ENCODE data around the gene MED15.
"Not testable (repeated sequence)": the region's sequence is repeated elsewhere in the genome, so short reads cannot be mapped to it uniquely, and the experiment has no call there.

The MED15 gene

GRCh38 chr22:20507253-20508066, at the start of gene MED15:
Gene MED15, plus strand, starts transcription at chr22:20507610. Its CDS starts 69 bp downstream, at chr22:20507679.
- peak; percentile 75 to 76 for DNase-seq

GRCh38 chr22:20458530-20459151, 48.8 kb upstream of the MED15 start:
- DNase-seq = no peak

- DNase-seq = no peak
Observed at GRCh38 chr22:20459152-20459542, 48.3 kb upstream of the MED15 start.

GRCh38 chr22:20459862-20460261, 47.5 kb upstream of the MED15 start:
- no peak for DNase-seq

GRCh38 chr22:20463324-20464095, 43.9 kb upstream of the MED15 start:
- no peak for DNase-seq

DNA sequence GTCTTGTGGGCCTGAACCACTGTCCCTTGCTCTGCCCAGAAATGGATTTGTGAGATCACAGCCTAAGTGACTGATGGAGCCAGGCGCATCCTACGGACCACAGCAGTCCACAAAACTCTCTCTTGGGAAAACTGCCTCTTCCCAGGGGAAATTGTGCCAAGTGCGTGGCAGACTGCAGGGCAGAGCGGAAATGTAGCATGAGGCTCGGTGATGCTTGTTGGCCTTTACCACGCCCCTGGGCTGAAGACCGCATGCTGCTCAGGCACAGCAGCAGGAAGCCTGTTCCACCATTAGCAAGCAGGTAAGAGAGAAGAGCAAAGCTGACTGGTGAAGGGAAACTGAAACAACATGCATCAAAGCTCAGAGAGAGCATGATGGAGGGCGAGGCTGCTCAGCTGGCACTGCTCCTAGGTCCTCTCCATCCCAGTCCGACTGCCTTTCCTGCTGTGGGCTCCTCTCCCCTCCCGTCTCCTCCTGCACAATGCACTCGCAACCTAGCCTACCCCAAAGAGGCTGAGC, 43.3 kb upstream of the MED15 start:
- DNase-seq = no peak

DNA sequence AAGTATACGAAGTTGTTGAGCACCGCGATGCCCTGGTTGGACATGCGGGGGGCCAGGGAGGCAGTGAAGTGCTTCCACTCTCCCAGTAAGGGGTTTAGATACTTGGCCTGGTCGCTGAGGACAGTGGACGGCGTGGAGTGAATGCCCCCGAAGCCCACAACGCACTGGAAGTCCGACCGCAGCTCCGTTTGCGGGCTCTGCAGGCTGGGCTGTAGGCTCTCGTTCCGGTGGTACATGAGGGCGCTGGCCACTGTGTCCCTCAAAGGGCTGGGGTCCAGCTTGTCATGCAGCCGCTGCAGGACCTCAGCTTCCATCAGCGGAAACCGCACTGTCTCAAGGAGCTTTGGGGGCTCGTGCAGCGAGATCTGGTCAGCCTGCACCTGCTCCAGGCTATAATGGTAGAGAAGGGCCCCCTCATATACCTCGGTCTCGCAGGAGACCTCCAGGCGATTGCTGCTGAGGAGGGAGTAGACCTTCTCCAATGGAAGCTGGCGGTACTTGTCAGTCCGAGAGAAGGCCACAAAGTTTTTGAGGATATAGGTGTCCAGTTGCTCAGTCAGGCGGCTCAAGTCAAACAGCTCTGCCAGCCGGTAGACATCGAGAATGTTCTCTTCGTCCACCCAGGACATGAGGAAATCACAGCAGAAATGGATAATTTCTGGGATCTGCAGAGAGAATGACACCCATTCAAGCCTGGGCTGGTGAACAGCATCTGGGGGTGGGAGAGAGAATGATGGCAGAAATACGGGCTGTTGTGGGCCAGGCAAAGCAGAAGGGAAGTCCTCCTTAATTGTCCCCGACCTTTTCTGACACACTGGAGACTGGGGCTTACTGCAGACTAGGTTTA, 42.3 kb upstream of the MED15 start:
- no peak for DNase-seq

DNA sequence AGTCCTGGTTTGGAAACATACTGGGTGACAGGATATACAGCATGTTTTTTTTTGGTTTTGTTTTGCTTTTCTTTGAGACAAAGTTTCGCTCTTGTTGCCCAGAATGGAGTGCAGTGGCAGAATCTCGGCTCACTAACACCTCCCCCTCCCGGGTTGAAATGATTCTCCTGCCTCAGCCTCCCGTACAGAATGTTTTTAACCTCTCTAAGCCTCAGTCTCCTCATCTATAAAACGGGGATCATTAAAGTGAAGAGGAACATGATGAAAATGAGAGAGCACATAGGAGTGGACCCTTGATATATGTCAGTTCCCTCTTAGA, 41.7 kb upstream of the MED15 start:
- no peak for DNase-seq

- no peak for DNase-seq
Observed at GRCh38 chr22:20466659-20467379, 40.6 kb upstream of the MED15 start.

DNA sequence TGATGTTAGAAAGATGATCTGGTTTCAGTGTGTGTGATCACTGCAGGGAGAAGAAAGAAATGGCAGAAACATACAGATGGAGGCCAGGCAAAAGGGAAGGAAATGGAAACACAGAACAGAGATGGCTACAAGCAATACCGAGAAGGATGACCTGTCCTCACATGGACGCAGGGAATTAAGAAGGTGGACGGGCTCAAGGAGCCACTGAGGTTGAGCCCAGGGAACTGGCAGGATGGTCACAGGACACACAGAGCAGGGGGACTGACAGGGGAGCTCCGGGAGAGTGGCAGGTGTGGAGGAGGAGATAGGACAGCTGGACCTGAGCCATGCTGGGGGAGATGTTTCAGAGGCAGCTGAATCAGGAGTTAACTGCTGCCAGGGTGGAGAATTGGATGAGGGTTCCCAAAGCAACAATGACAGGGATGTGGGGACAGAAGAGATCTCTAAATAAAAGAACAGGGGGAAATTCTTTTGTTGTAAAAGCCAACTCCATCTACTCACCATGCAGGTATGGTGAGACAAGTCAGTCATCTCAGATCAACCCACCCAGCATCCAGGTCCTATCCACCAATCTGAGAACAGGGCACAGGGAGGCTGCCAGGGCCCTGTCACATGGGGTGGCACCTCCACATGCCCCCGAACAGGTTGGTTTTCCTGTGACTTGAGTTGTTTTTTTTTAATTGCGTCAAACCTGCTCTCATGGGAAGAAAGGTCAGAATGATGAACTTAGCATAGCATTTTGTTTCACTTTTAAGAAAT, 38.1 kb upstream of the MED15 start:
- DNase-seq = no peak

- not testable (repeated sequence) for DNase-seq
Observed at GRCh38 chr22:20470525-20470924, 36.9 kb upstream of the MED15 start.

DNA sequence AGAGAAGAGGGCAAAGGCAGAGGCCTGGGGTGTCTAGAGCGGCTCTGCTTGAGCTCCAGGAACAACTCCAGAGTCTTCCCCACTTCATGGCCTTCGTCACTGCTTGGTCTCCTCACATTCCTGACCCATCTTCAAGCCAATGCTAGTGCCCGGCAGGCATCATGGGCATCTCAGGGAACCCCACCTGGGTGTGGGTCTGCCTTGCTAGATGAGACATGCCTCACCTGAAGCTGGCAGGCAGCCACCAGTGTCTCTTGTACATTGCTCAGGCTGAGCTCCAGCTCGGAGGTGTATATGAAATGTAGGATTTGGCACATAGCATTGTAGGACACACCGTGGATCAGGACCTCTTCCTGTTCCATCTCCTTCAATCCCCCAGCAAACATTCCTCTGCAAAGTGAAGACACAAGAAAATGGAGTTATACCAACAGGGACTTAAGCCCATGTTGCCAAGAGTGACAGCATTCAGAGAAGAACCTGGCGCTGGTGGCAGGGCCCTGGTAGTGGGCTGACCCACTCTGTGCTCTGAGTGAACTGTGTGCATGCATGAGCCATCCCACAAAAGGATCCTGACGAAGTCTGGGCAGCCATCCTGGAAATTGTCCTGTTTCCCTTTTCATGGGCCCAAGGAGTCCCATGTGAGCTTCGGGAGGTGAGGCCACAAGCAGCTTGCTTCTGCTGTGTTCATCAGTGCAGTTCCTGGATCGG, 36.1 kb upstream of the MED15 start:
- no peak for DNase-seq

DNA sequence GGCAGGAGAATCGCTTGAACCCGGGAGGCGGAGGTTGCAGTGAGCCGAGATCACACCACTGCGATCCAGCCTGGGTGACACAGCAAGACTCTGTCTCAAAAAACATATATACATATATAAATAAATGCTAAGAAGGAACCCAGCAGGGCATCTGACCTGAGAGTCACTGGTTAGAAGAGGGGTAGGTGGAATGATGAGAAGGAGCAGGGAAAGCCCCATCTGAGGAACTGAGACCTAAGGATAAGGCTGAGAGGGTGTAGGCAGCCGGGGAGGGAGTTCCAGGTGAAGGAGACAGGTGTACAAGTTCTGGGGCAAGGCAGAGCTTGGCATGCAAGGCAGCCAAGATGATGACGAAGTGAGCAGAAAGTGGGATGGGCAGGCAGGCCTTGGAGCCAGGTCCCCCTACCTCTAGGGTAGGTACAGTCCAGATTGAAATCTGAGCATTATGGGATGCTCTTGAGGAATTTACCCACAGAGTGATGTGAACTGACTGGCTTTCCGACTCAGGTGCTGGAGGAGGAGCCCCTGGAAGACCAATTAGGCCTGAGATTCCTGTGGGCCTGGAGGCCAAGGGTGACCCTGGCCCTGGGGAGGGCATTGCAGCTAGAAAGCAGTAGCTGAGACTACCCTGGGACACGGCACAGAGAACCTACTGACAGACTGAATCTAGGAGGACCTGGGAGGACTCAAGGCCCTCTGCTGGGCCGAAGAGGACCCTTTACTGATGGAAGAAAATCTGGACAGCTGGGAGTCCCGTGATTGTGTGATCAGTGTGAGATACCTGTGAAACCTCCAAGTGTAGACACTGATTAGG, 34.6 kb upstream of the MED15 start:
- no peak for DNase-seq

DNA sequence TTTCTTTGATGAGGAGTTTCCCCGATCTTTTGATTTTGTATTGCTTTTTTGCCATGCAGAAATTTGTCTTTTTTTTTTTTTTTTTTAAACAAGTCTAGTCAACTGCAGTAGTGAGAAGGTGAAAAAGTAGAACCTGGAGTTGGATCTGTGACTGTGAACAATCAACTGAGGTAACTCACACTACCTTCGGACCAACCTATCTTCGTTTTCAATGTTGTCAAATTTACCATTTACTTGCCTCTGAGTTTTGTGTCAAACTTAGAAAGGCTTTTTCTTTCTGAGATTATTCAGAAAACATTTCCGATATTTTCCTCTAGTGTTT, 32.3 kb upstream of the MED15 start:
- DNase-seq = no peak

DNA sequence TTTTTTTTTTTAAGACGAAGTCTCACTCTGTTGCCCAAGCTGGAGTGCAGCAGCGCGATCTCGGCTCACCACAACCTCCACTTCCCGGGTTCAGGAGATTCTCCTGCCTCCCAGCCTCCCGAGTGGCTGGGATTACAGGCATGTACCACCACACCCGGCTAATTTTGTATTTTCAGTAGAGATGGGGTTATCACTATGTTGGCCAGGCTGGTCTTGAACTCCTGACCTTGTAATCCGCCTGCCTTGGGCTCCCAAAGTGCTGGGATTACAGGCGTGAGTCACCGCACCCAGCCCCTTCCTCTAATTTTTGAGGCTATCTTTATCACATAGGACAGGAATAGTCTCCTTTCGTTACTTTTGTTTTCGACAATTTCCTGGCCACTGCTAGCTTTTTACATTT, 31.8 kb upstream of the MED15 start:
- DNase-seq = not testable (repeated sequence)

GRCh38 chr22:20478059-20478458, 29.4 kb upstream of the MED15 start:
- DNase-seq = not testable (repeated sequence)

DNA sequence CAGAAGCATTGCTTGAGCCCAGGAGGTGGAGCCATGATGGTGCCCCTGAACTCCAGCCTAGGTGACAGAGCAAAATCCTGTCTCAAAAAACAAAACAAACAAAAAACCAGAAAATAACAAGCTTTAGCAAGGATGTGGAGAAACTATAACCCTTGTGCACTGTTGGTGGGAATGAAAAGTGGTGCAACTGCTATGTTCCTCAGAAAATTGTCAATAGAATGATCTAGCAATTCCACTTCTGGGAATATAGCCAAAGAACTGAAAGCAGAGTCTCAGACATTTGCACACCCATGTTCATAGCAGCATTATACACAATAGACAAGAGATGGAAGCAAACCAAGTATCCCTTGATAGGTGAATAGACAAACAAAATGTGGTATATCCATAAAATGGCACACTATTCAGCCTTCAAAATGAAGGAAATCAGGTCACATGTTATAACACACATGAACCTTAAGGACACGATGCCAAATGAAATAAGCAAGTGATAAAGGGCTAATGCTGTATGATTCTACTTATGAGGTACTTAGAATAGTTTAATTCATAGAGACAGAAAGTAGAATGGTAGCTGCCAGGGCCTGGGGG, 27.7 kb upstream of the MED15 start:
- DNase-seq = no peak

GRCh38 chr22:20483143-20483506, 24.3 kb upstream of the MED15 start:
- DNase-seq = not testable (repeated sequence)

DNA sequence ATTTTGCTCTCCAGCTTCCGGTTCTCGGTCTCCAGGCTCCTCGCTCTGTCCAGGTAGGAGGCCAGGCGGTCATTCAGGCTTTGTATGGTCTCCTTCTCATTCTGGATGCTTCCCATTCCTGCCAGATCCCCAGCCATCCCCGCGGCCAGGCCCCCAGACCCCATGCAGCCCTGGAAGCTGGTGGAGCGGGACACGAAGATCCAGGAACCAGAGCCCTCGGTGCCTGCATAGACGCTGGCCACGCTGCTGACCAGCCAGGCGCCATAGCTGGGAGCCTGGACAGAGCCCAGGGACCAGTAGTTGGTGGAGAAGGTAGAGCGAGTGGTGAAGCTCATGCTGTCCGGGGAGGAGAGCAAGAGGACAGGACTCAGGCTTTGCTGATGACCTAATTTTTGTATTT, 23.6 kb upstream of the MED15 start:
- no peak for DNase-seq
